ENCODE results near the gene SULF2. TPM values are rescaled to one million over a fixed set of nuclear protein-coding genes. Genes with fewer than 3 reads are reported as not detected.

SULF2 gene
- total RNA-seq, 1 donor from 2014 or later, result 24.0 TPM

- Mint-ChIP-seq H3K27ac (no peak overlapping the region), H3K4me3 (no peak overlapping the region), H3K27me3 (ENCODE audit: insufficient read depth, low read depth) (peaks cover 11% of the 10 kb centered on the region), H3K4me1 (peaks cover 17% of the 10 kb centered on the region), H3K36me3 (peaks cover 11% of the 10 kb centered on the region), H3K9me3 (peaks cover 11% of the 10 kb centered on the region)
- H4K20me1 ChIP-seq (ENCODE audit: low read depth), result no peaks in the 10 kb centered on the region
- no peak overlapping the region for H3K4me3 ChIP-seq
- no peak overlapping the region for H2AFZ ChIP-seq (replicated peaks)
- H3K27ac ChIP-seq, result no peak overlapping the region
- no peaks in the 10 kb centered on the region for H3K9me3 ChIP-seq (ENCODE audit: low read depth)
- no peak for DNase-seq (ENCODE audit: low spot score)
- no peaks in the 10 kb centered on the region for H3F3A ChIP-seq (ENCODE audit: low read depth)
- TF ChIP-seq EZH2phosphoT487 (IDR thresholded peaks at IDR 0.05) (no peak), EZH2 (IDR thresholded peaks at IDR 0.05) (no peak), CTCF (IDR thresholded peaks at IDR 0.05) (no peak)
- no peaks in the 10 kb centered on the region for H3K36me3 ChIP-seq
- H3K27me3 ChIP-seq, result no peaks in the 10 kb centered on the region
- no peak overlapping the region for H3K4me2 ChIP-seq
- no peaks in the 10 kb centered on the region for H3K4me1 ChIP-seq
- no peak overlapping the region for H3K9ac ChIP-seq
- no peaks in the 10 kb centered on the region for H3K79me2 ChIP-seq (ENCODE audit: low read depth)
These were observed 50.4 kb downstream of the SULF2 start for GRCh38 chr20:47734870-47735269.

- no peaks in the 10 kb centered on the region for H3K79me2 ChIP-seq (ENCODE audit: low read depth)
- no peak overlapping the region for H3K4me3 ChIP-seq
- H3K36me3 ChIP-seq, result no peaks in the 10 kb centered on the region
- no peak overlapping the region for H3K9ac ChIP-seq
- TF ChIP-seq EZH2phosphoT487 (IDR thresholded peaks at IDR 0.05), result no peak
- no peak for TF ChIP-seq EZH2 (IDR thresholded peaks at IDR 0.05)
- no peak for TF ChIP-seq CTCF (IDR thresholded peaks at IDR 0.05)
- H4K20me1 ChIP-seq (ENCODE audit: low read depth), result no peaks in the 10 kb centered on the region
- H3K9me3 ChIP-seq (ENCODE audit: low read depth), result no peaks in the 10 kb centered on the region
- DNase-seq (ENCODE audit: low spot score), result no peak
- no peaks in the 10 kb centered on the region for H3F3A ChIP-seq (ENCODE audit: low read depth)
- no peaks in the 10 kb centered on the region for H3K27me3 ChIP-seq
- Mint-ChIP-seq H3K4me1 (peaks cover 16% of the 10 kb centered on the region), H3K9me3 (peaks cover 11% of the 10 kb centered on the region), H3K27ac (no peak overlapping the region), H3K4me3 (no peak overlapping the region), H3K36me3 (peaks cover 11% of the 10 kb centered on the region), H3K27me3 (ENCODE audit: insufficient read depth, low read depth) (peaks cover 7% of the 10 kb centered on the region)
- H3K4me1 ChIP-seq, result no peaks in the 10 kb centered on the region
- no peak overlapping the region for H2AFZ ChIP-seq (replicated peaks)
- H3K4me2 ChIP-seq, result no peak overlapping the region
- no peak overlapping the region for H3K27ac ChIP-seq
These were observed 51.4 kb downstream of the SULF2 start for GRCh38 chr20:47733892-47734291.

GRCh38 chr20:47730744-47731143 is 54.5 kb downstream of the SULF2 start:
- Histone ChIP-seq H3K79me2 (ENCODE audit: low read depth) (no peaks in the 10 kb centered on the region), H4K20me1 (ENCODE audit: low read depth) (no peaks in the 10 kb centered on the region), H3K36me3 (no peaks in the 10 kb centered on the region), H3K4me3 (no peak overlapping the region), H3K4me2 (no peak overlapping the region), H3K27ac (no peak overlapping the region), H3F3A (ENCODE audit: low read depth) (no peaks in the 10 kb centered on the region), H2AFZ (replicated peaks) (no peak overlapping the region), H3K9me3 (ENCODE audit: low read depth) (no peaks in the 10 kb centered on the region), H3K9ac (no peak overlapping the region), H3K4me1 (peaks cover 5% of the 10 kb centered on the region), H3K27me3 (no peaks in the 10 kb centered on the region)
- no peak overlapping the region for H3K4me3 Mint-ChIP-seq
- no peak for DNase-seq (ENCODE audit: low spot score)
- no peak overlapping the region for H3K27ac Mint-ChIP-seq
- no peak for TF ChIP-seq EZH2 (IDR thresholded peaks at IDR 0.05)
- no peak for TF ChIP-seq CTCF (IDR thresholded peaks at IDR 0.05)
- no peak for TF ChIP-seq EZH2phosphoT487 (IDR thresholded peaks at IDR 0.05)
- peaks cover 8% of the 10 kb centered on the region for H3K9me3 Mint-ChIP-seq
- H3K27me3 Mint-ChIP-seq (ENCODE audit: insufficient read depth, low read depth), result peaks cover 14% of the 10 kb centered on the region
- peaks cover 29% of the 10 kb centered on the region for H3K4me1 Mint-ChIP-seq
- H3K36me3 Mint-ChIP-seq, result peaks cover 8% of the 10 kb centered on the region
